Natural killer cell treated with Interleukin-12 subunit alpha and Interleukin-12 subunit beta and Interleukin-15 and Interleukin-18, amount 100 ng/mL, for 72 hours (primary cell): Measurements from ENCODE around the gene MIEN1. TPM values are rescaled to one million over a fixed set of nuclear protein-coding genes. Genes with fewer than 3 reads are reported as not detected.

Source experiments
- ATAC-seq, 2 donors: fragments of 150-1000 bp; cut with Tn5 transposase in 1 of 2; sonication (Bioruptor Pico), chemical (Tn5 transposase) in 1 of 2; 2 replicates each; pipeline ENCODE4 v1.10.0; 2021
- DNase-seq: peaks from one replicate; pipeline ENCODE4 v3.0.0; 2022; ENCODE audit warnings: low spot score
- H3K27ac Mint-ChIP-seq, 2 donors: 1 replicate in 1 of 2; 2 replicates in 1 of 2; pipeline ENCODE4 v1.8.0; 2022; ENCODE audit warnings: mixed read lengths in 2 of 2, mild to moderate bottlenecking in 1 of 2, moderate library complexity in 1 of 2
- H3K27me3 Mint-ChIP-seq, 2 donors: 1 replicate in 1 of 2; 2 replicates in 1 of 2; pipeline ENCODE4 v1.8.0; 2022; ENCODE audit warnings: mixed read lengths in 2 of 2
- H3K36me3 Mint-ChIP-seq: one replicate; pipeline ENCODE4 v1.8.0; 2022; ENCODE audit warnings: mixed read lengths
- H3K4me1 Mint-ChIP-seq, 2 donors: 1 replicate in 1 of 2; 2 replicates in 1 of 2; pipeline ENCODE4 v1.8.0; 2022; ENCODE audit warnings: low read depth in 2 of 2, mixed read lengths in 2 of 2, mild to moderate bottlenecking in 1 of 2
- H3K4me3 Mint-ChIP-seq: one replicate; pipeline ENCODE4 v1.8.0; 2022; ENCODE audit warnings: mixed read lengths
- H3K9me3 Mint-ChIP-seq: 2 replicates; pipeline ENCODE4 v1.8.0; 2022; ENCODE audit warnings: mixed read lengths
- total RNA-seq, 2 donors: library from RNA; stranded (reverse); gene quantifications; one replicate each; pipeline ENCODE4 v1.2.3, GENCODE V29; 2022

The MIEN1 gene
- total RNA-seq, 2 donors from 2014 or later, result 56.3 to 64.6 TPM

DNA sequence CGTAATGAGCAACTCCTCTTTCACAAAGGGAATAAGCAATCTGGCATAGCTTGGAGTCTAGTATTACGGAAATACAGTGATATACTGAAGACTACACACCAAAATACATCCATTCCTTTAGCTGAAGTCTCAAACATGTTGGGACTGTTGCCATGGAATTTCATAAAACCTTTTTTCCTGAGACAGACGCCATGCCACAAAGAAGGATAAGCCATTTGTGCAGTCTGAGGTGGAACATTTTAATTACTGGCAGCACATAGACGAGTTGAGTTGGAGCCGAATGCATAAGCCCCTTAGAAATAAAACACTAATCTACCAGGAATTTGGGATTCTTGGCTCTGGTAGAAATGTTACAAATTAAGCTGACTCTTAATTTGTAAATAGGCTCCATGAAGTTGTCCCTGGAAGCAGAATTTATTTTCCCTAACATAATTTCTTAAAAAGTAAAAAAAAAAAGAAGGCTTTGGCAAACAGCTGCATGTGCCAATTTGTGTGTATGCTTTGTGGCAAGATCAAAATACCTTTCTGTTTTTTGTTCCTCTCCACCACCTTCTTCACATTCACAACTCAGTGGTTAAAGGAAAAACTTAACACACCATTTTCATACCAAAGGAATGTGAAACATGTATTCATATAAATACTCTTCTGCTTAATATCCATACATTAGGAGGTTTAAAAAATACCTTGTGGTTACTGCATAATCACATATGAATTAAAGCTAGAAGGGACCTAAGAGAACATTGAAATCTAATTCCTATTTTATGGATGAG is 32.9 kb upstream of the MIEN1 start:
- H3K36me3 Mint-ChIP-seq, result peaks cover 39% of the 10 kb centered on the region
- H3K9me3 Mint-ChIP-seq, result no peaks in the 10 kb centered on the region
- ATAC-seq (no peak), DNase-seq (no peak)
- no peaks in the 10 kb centered on the region for H3K27me3 Mint-ChIP-seq
- peaks cover 68 to 74% of the 10 kb centered on the region in 2 donors for H3K4me1 Mint-ChIP-seq
- H3K4me3 Mint-ChIP-seq, result peak overlapping the region; percentile 13
- H3K27ac Mint-ChIP-seq, result peak overlapping the region; percentile 97 to 98

DNA sequence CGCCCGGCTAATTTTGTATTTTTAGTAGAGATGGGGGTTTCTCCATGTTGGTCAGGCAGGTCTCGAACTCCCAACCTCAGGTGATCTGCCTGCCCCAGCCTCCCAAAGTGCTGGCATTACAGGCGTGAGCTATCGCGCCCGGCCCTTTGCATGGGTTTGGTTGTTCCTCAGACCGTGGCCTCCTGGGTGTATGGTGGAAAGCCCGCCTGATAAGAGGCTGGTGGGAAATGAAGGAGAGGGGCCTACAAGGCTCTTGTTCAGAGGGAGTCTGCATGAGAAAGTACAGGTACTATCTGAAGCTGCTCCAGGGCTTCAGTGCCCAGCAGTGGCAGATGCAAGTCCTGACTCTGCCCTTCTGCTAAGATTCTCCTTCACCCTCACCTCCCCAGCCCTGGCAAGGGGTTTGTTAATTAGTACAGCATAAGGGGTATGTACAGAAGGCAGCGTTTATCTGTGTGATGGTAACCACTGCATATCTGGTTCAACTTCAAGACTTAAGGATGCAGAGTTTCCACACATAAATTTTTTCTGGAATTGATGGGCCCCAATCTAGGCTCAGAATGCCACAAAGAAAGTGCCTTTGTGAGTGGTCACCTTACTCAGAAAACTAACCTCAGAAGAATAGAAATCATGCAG is 31.6 kb upstream of the MIEN1 start:
- DNase-seq, result no peak
- Mint-ChIP-seq H3K27me3 (no peaks in the 10 kb centered on the region), H3K4me1 (peaks cover 70 to 74% of the 10 kb centered on the region in 2 donors), H3K27ac (peak overlapping the region; percentile 97 to 98), H3K4me3 (peak overlapping the region; percentile 30), H3K36me3 (peaks cover 27% of the 10 kb centered on the region), H3K9me3 (no peaks in the 10 kb centered on the region)
- ATAC-seq, result no peak

DNA sequence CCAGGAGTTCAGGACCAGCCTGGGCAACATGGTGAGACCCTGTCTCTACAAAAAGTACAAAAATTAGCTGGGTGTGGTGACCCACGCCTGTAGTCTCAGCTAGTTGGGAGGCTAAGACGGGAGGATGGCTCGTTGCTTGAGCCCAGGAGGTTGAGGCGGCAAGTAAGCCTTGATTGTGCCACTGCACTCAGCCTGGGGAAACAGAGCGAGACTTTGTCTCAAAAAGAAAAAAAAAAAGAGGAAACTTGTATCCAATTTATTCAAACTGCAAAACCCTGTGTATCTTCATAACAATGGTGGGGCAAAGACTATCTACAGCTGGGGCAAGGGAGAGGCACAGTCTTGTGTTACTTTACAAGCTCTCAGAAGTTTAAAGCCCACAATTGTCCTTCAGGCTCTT is 28.9 kb upstream of the MIEN1 start:
- H3K27me3 Mint-ChIP-seq, result no peaks in the 10 kb centered on the region
- peaks cover 5% of the 10 kb centered on the region for H3K36me3 Mint-ChIP-seq
- peak overlapping the region; percentile 96 for H3K4me3 Mint-ChIP-seq
- no peaks in the 10 kb centered on the region for H3K9me3 Mint-ChIP-seq
- DNase-seq (no peak), ATAC-seq (no peak)
- H3K4me1 Mint-ChIP-seq, result peaks cover 68 to 71% of the 10 kb centered on the region in 2 donors
- H3K27ac Mint-ChIP-seq, result peak overlapping the region; percentile 97 to 98

DNA sequence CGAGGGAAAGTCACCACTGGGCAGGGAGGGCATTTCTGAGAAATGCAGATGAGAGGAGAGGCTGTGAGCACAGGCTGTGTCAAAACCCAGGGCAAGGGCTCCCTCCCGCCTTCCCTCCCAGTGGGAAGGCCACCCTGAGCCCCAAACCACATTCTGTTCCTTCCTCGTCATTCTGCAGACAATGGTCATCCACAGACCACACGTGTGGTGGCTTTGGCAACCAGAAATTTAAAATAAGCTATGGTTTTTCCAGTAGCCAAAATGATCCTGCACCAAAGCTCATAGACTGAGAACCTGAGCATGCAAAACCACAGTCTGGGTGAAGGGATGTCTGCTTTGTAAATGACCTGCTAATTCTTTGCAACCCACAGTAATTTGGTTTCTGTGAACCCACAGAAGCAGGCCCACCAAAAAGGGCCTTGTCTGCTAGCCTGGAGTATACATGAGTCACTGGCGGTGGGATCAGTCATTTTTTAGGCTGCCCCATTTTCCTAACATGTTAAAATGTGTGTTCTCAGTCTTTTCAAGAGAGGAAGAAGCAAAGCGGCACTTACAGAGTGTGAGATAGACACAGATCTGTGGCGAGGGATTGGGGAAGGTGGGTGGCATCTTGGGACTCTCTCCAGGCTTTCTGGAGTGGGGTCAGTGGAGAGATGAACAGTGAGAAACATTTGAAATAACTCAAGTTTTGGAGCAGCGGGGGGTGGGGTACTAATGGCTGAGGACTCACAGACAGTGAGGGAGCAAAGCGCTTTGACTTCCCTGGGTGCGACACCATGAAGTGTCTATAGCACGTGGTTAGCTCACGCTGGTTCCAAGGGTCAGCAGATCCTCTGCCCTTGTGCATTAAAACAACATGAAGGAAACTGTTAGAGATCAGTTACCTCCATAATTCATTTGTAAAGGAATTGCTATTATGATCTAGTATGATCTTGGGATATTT is 27.9 kb upstream of the MIEN1 start:
- peak; percentile 90 for DNase-seq
- peak overlapping the region; percentile 97 to 98 for H3K27ac Mint-ChIP-seq
- peak overlapping the region; percentile 96 for H3K4me3 Mint-ChIP-seq
- peak; percentile 58 to 63 for ATAC-seq
- H3K9me3 Mint-ChIP-seq, result no peaks in the 10 kb centered on the region
- H3K36me3 Mint-ChIP-seq, result peaks cover 5% of the 10 kb centered on the region
- H3K27me3 Mint-ChIP-seq, result no peaks in the 10 kb centered on the region
- peaks cover 72 to 75% of the 10 kb centered on the region in 2 donors for H3K4me1 Mint-ChIP-seq

DNA sequence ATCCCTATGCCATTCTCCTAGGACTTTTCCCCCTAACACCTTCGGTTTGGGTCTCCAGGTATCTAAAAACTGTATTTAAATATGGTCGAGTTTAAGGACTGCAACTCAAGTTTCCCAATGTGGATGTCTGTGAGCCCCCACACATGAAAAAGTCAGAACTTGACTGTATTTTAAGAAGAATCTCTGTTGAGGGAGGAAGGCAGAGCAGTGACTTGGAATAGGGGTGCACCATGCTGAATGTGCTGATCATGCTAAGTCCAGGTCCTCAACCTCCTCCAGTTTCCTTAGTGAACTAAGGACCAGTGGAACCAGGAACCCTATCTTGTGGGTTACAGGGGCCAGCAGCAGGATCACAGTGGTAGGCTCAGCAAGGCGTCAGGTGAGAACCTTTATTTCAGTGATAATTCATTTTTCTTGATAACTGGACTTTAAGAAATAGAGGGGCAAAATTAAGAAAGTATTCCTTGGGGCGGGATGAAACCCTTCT is 26.9 kb upstream of the MIEN1 start:
- Mint-ChIP-seq H3K4me3 (peak overlapping the region; percentile 96), H3K36me3 (no peaks in the 10 kb centered on the region)

DNA sequence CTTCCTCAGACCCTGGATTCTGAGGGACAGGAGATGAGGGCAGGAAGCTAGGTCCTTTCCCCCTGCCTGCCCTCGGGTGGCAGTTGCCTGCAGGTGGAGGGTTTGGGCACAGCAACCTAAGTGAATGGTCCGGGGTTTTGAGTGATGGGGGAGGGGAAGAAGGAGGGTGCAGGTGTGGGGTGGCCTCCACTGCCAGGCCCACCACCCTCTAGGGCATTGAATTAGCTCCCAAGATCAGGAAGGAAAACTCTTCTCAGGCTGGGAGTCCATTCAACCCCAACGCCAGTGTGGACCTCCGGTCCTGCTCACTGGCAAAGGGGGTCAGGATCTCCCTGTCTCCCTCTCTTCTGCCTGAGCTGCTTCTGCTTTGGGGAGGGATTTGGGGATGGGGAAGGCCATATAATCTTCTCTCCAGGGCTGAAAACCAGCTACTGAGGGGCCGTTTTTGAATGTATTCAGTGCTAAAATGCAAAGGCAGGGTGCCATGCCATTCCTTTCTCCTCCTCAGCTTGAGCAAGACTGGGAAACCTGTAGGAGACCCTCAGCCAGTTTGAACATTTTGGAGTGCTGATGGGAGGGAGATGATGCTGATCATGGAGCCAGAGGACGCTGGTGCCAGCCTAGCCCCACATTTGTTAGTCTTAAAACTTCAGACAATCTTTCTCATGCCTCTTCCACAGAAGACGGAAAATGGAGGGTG is 26.2 kb upstream of the MIEN1 start:
- H3K4me3 Mint-ChIP-seq, result peak overlapping the region; percentile 96
- H3K27ac Mint-ChIP-seq, result peak overlapping the region; percentile 97 to 98
- H3K4me1 Mint-ChIP-seq, result peaks cover 71 to 72% of the 10 kb centered on the region in 2 donors
- H3K9me3 Mint-ChIP-seq, result no peaks in the 10 kb centered on the region
- ATAC-seq, result no peak
- H3K27me3 Mint-ChIP-seq, result no peaks in the 10 kb centered on the region
- DNase-seq, result no peak
- H3K36me3 Mint-ChIP-seq, result no peaks in the 10 kb centered on the region

More for the DNA sequence above, 26.9 kb upstream of the MIEN1 start:
- no peak for DNase-seq
- no peaks in the 10 kb centered on the region for H3K27me3 Mint-ChIP-seq
- no peaks in the 10 kb centered on the region for H3K9me3 Mint-ChIP-seq
- ATAC-seq, result no peak
- H3K4me1 Mint-ChIP-seq, result peaks cover 70 to 72% of the 10 kb centered on the region in 2 donors
- peak overlapping the region; percentile 97 to 98 for H3K27ac Mint-ChIP-seq

DNA sequence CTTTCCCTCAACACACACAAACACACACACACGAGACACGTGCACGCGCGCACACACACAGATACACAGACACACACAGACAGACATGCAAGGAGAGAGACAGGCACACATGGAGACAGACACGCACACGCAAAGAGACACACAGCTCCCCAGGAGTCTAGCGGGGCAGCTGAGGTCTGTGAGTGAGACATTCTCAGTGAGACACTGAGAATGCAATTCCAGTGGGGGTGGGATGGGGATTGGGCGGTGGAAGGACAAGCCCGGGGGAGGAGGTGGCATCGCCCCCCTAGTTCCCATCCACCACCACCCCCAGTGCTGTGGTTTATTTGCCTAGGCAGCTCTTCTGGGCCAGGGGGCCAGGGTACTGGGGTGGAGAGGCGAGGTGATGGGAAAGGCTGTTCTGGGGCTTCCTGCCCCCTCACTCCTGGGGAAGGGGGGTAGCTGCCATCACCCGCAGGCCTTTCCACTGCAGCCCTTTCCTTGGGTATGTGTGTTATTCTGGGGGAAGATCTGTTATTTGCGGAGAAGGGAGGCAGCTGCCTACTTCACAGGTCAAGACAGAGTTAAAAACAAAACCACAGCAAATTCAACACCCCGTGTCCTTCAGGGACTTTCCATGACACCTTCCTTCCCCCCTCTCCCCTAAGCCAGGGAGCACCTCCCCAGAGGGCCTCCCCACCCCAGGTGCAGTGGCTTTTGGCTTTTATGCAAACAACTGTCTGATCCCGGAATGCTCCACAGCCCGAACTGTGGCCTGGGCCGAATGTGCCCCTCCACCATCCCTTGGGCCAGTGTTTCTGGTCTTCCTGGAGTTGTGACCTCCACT is 25.4 kb upstream of the MIEN1 start:
- ATAC-seq (no peak), DNase-seq (peak; percentile 82)
- H3K9me3 Mint-ChIP-seq, result no peaks in the 10 kb centered on the region
- H3K4me1 Mint-ChIP-seq, result peaks cover 66 to 69% of the 10 kb centered on the region in 2 donors
- H3K4me3 Mint-ChIP-seq, result peak overlapping the region; percentile 96
- H3K27me3 Mint-ChIP-seq, result no peaks in the 10 kb centered on the region
- no peaks in the 10 kb centered on the region for H3K36me3 Mint-ChIP-seq
- H3K27ac Mint-ChIP-seq, result peak overlapping the region; percentile 97 to 98

DNA sequence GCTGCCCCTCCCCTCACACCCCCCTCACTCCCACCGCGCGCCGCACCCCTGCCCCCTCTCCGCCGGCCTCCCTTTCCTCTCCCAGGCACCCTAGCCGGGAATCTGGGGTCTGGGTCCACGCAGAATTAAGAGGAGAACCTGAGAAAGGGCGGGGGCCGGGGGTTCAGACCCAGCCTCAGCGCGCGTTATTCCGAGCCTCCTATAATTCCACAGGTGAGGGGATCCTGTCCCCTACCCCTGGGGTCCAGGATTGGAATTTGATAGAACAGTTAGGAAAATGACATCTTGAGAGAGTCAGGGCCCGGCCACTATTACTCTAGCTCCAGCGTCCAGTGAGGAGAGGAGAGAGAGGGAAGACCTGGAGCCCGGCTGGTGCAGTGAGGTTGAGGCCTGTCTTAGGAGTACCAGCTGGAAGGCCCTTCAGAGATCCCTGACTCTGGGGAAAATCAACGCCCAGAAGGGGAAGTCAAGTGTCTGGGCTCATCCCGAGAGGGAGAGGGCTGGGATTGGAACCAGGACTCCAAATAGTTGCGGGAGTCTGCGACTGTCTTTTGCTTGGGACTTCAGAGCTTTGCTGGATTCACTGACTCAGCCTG is 24.7 kb upstream of the MIEN1 start:
- peak overlapping the region; percentile 96 for H3K4me3 Mint-ChIP-seq
- no peaks in the 10 kb centered on the region for H3K36me3 Mint-ChIP-seq
- DNase-seq (no peak), ATAC-seq (no peak)
- peak overlapping the region; percentile 97 to 98 for H3K27ac Mint-ChIP-seq
- H3K4me1 Mint-ChIP-seq, result peaks cover 65 to 69% of the 10 kb centered on the region in 2 donors
- no peaks in the 10 kb centered on the region for H3K9me3 Mint-ChIP-seq
- no peaks in the 10 kb centered on the region for H3K27me3 Mint-ChIP-seq

DNA sequence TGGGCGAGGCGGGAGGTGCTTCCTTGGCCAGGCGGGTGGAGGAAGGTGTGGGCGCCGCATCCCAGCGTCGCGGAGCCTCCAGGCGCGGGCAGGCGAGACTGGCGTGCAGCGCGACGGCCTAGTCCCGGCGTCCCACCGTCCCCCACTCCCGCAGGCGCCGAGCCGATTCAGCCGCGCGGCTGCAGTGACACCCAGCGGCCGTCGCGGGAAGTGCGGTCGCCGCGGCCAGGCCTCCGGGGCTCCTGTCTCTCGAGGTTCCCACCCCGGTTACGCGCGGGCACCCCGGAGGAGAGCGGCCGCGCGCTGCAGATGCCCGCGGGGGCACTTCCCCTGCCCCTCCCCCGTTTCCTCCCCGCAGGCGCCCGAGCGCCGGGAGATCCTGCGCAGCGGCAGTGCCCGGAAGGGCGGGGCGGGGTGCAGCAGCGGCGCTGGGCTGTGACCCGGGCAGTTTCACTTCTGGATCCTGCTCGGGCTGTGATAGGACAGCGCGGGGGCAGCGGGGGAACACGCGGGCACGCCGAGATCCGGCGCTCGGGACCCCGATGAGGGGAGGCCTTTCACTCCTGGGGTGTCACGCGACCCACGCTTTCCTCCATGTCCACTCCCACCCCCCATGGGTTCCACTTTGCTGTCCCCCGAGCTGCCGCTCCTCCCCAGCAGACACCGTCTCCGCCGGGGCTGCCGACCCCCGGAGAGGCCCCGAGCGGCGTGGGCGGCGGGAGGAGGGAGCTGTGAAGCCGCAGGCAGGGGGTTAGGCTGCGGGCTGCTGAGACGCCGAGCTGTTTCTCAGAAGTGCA is 24.0 kb upstream of the MIEN1 start:
- Mint-ChIP-seq H3K36me3 (no peaks in the 10 kb centered on the region), H3K4me1 (peaks cover 59 to 63% of the 10 kb centered on the region in 2 donors), H3K27me3 (no peaks in the 10 kb centered on the region), H3K27ac (peak overlapping the region; percentile 98 to 99), H3K4me3 (peak overlapping the region; percentile 96), H3K9me3 (no peaks in the 10 kb centered on the region)
- ATAC-seq, result peak; percentile 86 to 90
- DNase-seq, result peak; percentile 100

DNA sequence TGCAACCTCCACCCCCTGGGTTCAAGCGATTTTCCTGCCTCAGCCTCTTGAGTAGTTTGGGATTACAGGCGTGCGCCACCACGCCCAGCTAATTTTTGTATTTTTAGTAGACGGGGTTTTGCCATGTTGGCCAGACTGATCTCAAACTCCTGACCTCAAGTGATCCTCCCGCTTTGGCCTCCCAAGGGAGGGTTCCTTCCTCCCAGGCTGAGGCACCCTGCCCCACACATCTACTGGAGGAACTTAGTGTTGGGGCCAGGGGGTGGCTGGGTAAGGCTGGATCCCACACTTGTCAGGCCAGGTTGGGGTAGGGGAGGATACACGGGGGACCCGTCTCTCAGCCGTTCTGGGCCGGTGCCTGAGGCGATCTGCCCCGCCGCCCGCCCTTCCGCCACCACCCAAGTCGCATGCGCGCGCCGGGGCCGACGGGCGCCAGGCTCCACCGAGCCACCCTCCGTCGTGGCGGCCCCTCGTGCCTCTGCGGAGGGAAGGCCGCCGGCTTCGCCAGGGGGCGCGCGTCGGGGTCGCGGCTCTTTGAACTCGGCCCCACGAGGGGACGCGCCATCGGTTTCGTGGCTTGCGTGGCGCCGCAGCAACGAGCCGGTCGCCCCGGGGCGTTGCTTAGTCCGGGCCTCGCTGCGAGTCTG is 23.3 kb upstream of the MIEN1 start:
- H3K27ac Mint-ChIP-seq, result peak overlapping the region; percentile 98 to 99
- peaks cover 52 to 56% of the 10 kb centered on the region in 2 donors for H3K4me1 Mint-ChIP-seq

DNA sequence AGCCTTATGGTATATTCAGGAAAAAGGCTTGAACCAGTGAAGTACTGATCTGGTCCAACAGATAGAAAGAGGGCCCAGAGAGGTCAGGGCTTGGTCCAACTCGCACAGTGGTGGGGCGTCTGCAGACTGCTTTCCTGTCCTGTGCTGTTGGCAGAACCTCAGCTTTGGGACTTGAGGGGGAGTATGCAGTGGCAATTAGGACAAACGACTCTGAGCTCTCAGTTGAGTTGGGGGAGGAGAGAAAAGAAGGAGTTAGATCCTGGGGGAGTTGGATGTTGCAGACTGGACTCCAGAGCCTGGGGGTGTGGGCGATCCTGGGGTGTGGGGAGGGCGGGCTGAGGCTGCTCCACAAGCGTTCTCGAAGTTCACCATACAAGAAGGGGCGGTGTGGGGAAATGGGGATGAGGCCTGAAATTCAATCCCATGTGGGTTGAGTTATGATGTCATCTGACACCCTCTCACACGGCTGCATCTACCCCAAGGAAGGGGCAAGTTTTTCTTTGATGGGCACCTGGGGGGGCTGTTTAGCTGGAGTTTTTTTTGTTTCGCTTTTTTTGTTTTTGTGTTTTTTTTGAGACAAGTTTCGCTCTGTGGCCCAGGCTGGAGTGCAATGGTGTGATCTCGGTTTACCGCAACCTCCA is 22.0 kb upstream of the MIEN1 start:
- no peaks in the 10 kb centered on the region for H3K27me3 Mint-ChIP-seq

More for the DNA sequence above, 23.3 kb upstream of the MIEN1 start:
- no peaks in the 10 kb centered on the region for H3K36me3 Mint-ChIP-seq
- H3K9me3 Mint-ChIP-seq, result no peaks in the 10 kb centered on the region
- peak overlapping the region; percentile 86 for H3K4me3 Mint-ChIP-seq
- DNase-seq, result peak; percentile 88
- peak; percentile 39 to 43 for ATAC-seq
- no peaks in the 10 kb centered on the region for H3K27me3 Mint-ChIP-seq

More for the DNA sequence above, 22.0 kb upstream of the MIEN1 start:
- Mint-ChIP-seq H3K4me1 (peaks cover 39 to 43% of the 10 kb centered on the region in 2 donors), H3K27ac (peak overlapping the region; percentile 98 to 99), H3K9me3 (no peaks in the 10 kb centered on the region), H3K4me3 (peak overlapping the region; percentile 66), H3K36me3 (no peaks in the 10 kb centered on the region)
- ATAC-seq, result no peak
- no peak for DNase-seq
